GM18499 (cell line): ENCODE data around the gene PSMD13.

ENCODE experiments used
- ATAC-seq: cut with Tn5 transposase; IDR thresholded peaks from one replicate; pipeline ENCODE4 v1.9.1; 2021; ENCODE audit warnings: moderate number of reproducible peaks; ENCODE audit not compliant: insufficient read depth, unreplicated experiment

The PSMD13 gene

GRCh38 chr11:240315-240714 is 3.5 kb downstream of the PSMD13 start:
- no peak for ATAC-seq

GRCh38 chr11:241634-242033 is 4.9 kb downstream of the PSMD13 start:
- no peak for ATAC-seq

- no peak for ATAC-seq
These were observed 7.6 kb downstream of the PSMD13 start for GRCh38 chr11:244376-244775.

- ATAC-seq: no peak
These were observed 12.3 kb downstream of the PSMD13 start for GRCh38 chr11:249062-249461.

- ATAC-seq: no peak
These were observed 13.5 kb downstream of the PSMD13 start for GRCh38 chr11:250274-250673.

GRCh38 chr11:250740-251299 is 14.0 kb downstream of the PSMD13 start:
- ATAC-seq: no peak

GRCh38 chr11:251550-251949 is 14.8 kb downstream of the PSMD13 start:
- ATAC-seq: no peak

- no peak for ATAC-seq
These were observed 15.9 kb downstream of the PSMD13 start for GRCh38 chr11:252666-253065.

- no peak for ATAC-seq
These were observed 16.5 kb downstream of the PSMD13 start for GRCh38 chr11:253160-253885.

- ATAC-seq: no peak
These were observed 17.1 kb downstream of the PSMD13 start for GRCh38 chr11:253886-254270.

GRCh38 chr11:255176-255575 is 18.4 kb downstream of the PSMD13 start:
- ATAC-seq: no peak

- no peak for ATAC-seq
These were observed 19.0 kb downstream of the PSMD13 start for GRCh38 chr11:255816-256215.

GRCh38 chr11:256952-257737 is 20.4 kb downstream of the PSMD13 start:
- ATAC-seq: no peak

GRCh38 chr11:257766-258493 is 21.2 kb downstream of the PSMD13 start:
- no peak for ATAC-seq

- ATAC-seq: no peak
These were observed 22.6 kb downstream of the PSMD13 start for GRCh38 chr11:259413-259812.

GRCh38 chr11:261624-262023 is 24.8 kb downstream of the PSMD13 start:
- ATAC-seq: no peak

- ATAC-seq: no peak
These were observed 30.1 kb downstream of the PSMD13 start for GRCh38 chr11:266676-267439.

GRCh38 chr11:267491-267994 is 30.8 kb downstream of the PSMD13 start:
- ATAC-seq: no peak

GRCh38 chr11:268716-269145 is 32.0 kb downstream of the PSMD13 start:
- ATAC-seq: peak; percentile 18
